OCI-LY7 (cell line): ENCODE data around the gene CFP.

Experiments
- EZH2phosphoT487 ChIP-seq: fragments of 200-600 bp; sonication (generic); IDR thresholded peaks from 2 replicates; pipeline ENCODE4 v1.6.1; 2018; ENCODE audit warnings: low read depth, borderline replicate concordance, mild to moderate bottlenecking, mixed run types, antibody characterized with exemption, low read length, moderate library complexity, mixed read lengths
- TF ChIP-seq, protein P1 (sequence below): fragments of 200-600 bp; sonication (generic); conservative IDR thresholded peaks from 2 replicates; pipeline ENCODE4 v1.5.1; 2014; ENCODE audit warnings: mild to moderate bottlenecking, antibody characterized with exemption, low read length, moderate library complexity, mixed read lengths

DNA sequence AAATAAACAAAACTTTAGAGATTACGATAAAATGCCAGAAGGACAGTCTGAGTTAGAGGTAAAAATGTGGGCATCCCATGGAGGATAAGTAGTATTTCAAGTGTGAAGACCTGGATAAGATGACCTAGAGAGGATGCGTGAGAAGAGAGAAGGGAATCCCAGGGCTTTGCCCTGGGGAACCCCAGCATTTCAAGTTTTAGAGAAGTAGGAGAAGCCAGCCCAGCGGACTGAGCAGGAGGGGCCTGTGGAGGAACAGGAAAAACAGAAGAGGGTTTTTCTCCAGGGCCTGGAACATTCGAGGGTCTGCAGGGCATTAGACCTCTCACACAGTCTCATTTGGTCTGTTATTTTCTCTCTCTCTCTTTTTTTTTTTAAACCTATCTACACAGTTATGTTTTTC, 2.9 kb upstream of the CFP start:
- TF ChIP-seq, protein P1, sequence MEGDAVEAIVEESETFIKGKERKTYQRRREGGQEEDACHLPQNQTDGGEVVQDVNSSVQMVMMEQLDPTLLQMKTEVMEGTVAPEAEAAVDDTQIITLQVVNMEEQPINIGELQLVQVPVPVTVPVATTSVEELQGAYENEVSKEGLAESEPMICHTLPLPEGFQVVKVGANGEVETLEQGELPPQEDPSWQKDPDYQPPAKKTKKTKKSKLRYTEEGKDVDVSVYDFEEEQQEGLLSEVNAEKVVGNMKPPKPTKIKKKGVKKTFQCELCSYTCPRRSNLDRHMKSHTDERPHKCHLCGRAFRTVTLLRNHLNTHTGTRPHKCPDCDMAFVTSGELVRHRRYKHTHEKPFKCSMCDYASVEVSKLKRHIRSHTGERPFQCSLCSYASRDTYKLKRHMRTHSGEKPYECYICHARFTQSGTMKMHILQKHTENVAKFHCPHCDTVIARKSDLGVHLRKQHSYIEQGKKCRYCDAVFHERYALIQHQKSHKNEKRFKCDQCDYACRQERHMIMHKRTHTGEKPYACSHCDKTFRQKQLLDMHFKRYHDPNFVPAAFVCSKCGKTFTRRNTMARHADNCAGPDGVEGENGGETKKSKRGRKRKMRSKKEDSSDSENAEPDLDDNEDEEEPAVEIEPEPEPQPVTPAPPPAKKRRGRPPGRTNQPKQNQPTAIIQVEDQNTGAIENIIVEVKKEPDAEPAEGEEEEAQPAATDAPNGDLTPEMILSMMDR, result no peak
- no peak for TF ChIP-seq EZH2phosphoT487
